Mesenchymal stem cell (in vitro differentiated cells and primary cell): Measurements from ENCODE around the gene BSND.
"Not testable (repeated sequence)": the region's sequence is repeated elsewhere in the genome, so short reads cannot be mapped to it uniquely, and the experiment has no call there.

ENCODE experiments used
- DNase-seq: peaks from one replicate; pipeline ENCODE4 v3.0.0-alpha.2; 2013
- H2AFZ ChIP-seq: one replicate; pipeline ENCODE4 v1.6.1; 2013; ENCODE audit warnings: low read depth, mild to moderate bottlenecking, control low read depth, inconsistent platforms, low read length, moderate library complexity
- H2AK5ac ChIP-seq: 2 replicates; pipeline ENCODE4 v1.6.1; 2013; ENCODE audit warnings: low read length, moderate library complexity, mild to moderate bottlenecking, inconsistent platforms; ENCODE audit not compliant: severe bottlenecking
- H2BK120ac ChIP-seq: one replicate; pipeline ENCODE4 v1.6.1; 2013; ENCODE audit warnings: low read depth, mild to moderate bottlenecking, inconsistent platforms, low read length, moderate library complexity
- H2BK12ac ChIP-seq, 2 experiments: one replicate each; pipeline ENCODE4 v1.6.1; 2013; ENCODE audit warnings: inconsistent platforms in 2 of 2, low read length in 2 of 2, mild to moderate bottlenecking in 2 of 2, moderate library complexity in 2 of 2, control low read depth in 1 of 2
- H2BK15ac ChIP-seq: one replicate; pipeline ENCODE4 v1.6.1; 2013; ENCODE audit warnings: mild to moderate bottlenecking, low read depth, inconsistent platforms; ENCODE audit not compliant: poor library complexity, severe bottlenecking
- H2BK5ac ChIP-seq: 2 replicates; pipeline ENCODE4 v1.6.1; 2013; ENCODE audit warnings: low read depth, mild to moderate bottlenecking, low read length, control low read depth, inconsistent platforms; ENCODE audit not compliant: poor library complexity, severe bottlenecking
- H3K14ac ChIP-seq, 2 experiments: one replicate each; pipeline ENCODE4 v1.6.1; 2013; ENCODE audit warnings: inconsistent platforms in 2 of 2, low read length in 2 of 2, control low read depth in 1 of 2, mild to moderate bottlenecking in 1 of 2, moderate library complexity in 1 of 2
- H3K18ac ChIP-seq, 2 experiments: one replicate each; pipeline ENCODE4 v1.6.1; 2013; ENCODE audit warnings: inconsistent platforms in 2 of 2, low read length in 2 of 2, control low read depth in 1 of 2, low read depth in 1 of 2, mild to moderate bottlenecking in 1 of 2
- H3K23ac ChIP-seq, 2 experiments: one replicate each; pipeline ENCODE4 v1.6.1; 2013; ENCODE audit warnings: inconsistent platforms in 2 of 2, low read length in 2 of 2, mild to moderate bottlenecking in 2 of 2, moderate library complexity in 2 of 2, control low read depth in 1 of 2
- H3K27ac ChIP-seq: 2 replicates; pipeline ENCODE4 v1.5.1; 2013; ENCODE audit warnings: mild to moderate bottlenecking, moderate library complexity, low read length, control low read depth, inconsistent platforms; ENCODE audit not compliant: poor library complexity, severe bottlenecking
- H3K27me3 ChIP-seq, 2 experiments: 2 replicates each; pipeline versions ENCODE4 v1.6.1 to v1.7.0; 2013; ENCODE audit warnings: low read length in 2 of 2, mild to moderate bottlenecking in 2 of 2, moderate library complexity in 2 of 2, control low read depth in 1 of 2, inconsistent platforms in 1 of 2; ENCODE audit not compliant: control insufficient read depth in 1 of 2, insufficient read depth in 1 of 2
- H3K36me3 ChIP-seq, 2 experiments: 2 replicates each; pipeline versions ENCODE4 v1.6.1 to v1.7.0; 2013; ENCODE audit warnings: low read length in 2 of 2, control low read depth in 1 of 2, inconsistent platforms in 1 of 2, low read depth in 1 of 2, mild to moderate bottlenecking in 1 of 2; ENCODE audit not compliant: insufficient read depth in 2 of 2, control insufficient read depth in 1 of 2
- H3K4ac ChIP-seq, 2 experiments: one replicate each; pipeline ENCODE4 v1.6.1; 2013; ENCODE audit warnings: inconsistent platforms in 2 of 2, low read length in 2 of 2, mild to moderate bottlenecking in 2 of 2, moderate library complexity in 2 of 2, control low read depth in 1 of 2, low read depth in 1 of 2
- H3K4me1 ChIP-seq: 2 replicates; pipeline ENCODE4 v1.6.1; 2013; ENCODE audit warnings: low read depth, low read length, control low read depth; ENCODE audit not compliant: control insufficient read depth, insufficient read depth
- H3K4me2 ChIP-seq: 2 replicates; pipeline ENCODE4 v1.6.1; 2013; ENCODE audit warnings: low read length, mild to moderate bottlenecking, inconsistent platforms; ENCODE audit not compliant: poor library complexity, severe bottlenecking
- H3K4me3 ChIP-seq, 2 experiments: 2 replicates each; pipeline versions ENCODE4 v1.5.1 to v1.7.0; 2013; ENCODE audit warnings: low read length in 2 of 2, mild to moderate bottlenecking in 2 of 2, control low read depth in 1 of 2, low read depth in 1 of 2; ENCODE audit not compliant: insufficient read depth in 1 of 2
- H3K79me1 ChIP-seq: replicated peaks from 2 replicates; pipeline ENCODE4 v1.6.1; 2013; ENCODE audit warnings: mild to moderate bottlenecking, control low read depth, low read length, inconsistent platforms; ENCODE audit not compliant: poor library complexity, severe bottlenecking
- H3K9ac ChIP-seq: 2 replicates; pipeline ENCODE4 v1.7.0; 2013; ENCODE audit warnings: mild to moderate bottlenecking, low read length, moderate library complexity
- H3K9me3 ChIP-seq: 2 replicates; pipeline ENCODE4 v1.7.0; 2013; ENCODE audit warnings: mild to moderate bottlenecking, low read length; ENCODE audit not compliant: control insufficient read depth
- H4K8ac ChIP-seq: one replicate; pipeline ENCODE4 v1.6.1; 2013; ENCODE audit warnings: inconsistent platforms, mild to moderate bottlenecking, low read length, moderate library complexity
- H4K91ac ChIP-seq: one replicate; pipeline ENCODE4 v1.6.1; 2013; ENCODE audit warnings: mild to moderate bottlenecking, low read length, inconsistent platforms
- WGBS: methylation state at CpG from one replicate; pipeline ENCODE4 v1.1.7; 2013; ENCODE audit warnings: mixed read lengths; 5-methylcytosine and 5-hydroxymethylcytosine counted together

BSND gene

GRCh38 chr1:54956726-54957125 lies 42.0 kb upstream of the BSND start:
- DNase-seq = no peak
- Histone ChIP-seq H3K9ac (no peak overlapping the region), H3K27me3 (no peaks in the 10 kb centered on the region), H4K8ac (no peak overlapping the region), H3K4me3 (no peak overlapping the region), H3K4ac (peak overlapping the region in 1 of 2 experiments; percentile 7), H2BK12ac (no peak overlapping the region), H3K27ac (peak overlapping the region; percentile 67), H3K23ac (no peak overlapping the region), H2BK120ac (no peak overlapping the region), H4K91ac (no peak overlapping the region), H2AK5ac (peak overlapping the region; percentile 27), H3K36me3 (no peaks in the 10 kb centered on the region), H3K9me3 (peaks cover 16% of the 10 kb centered on the region), H2BK15ac (no peak overlapping the region), H3K14ac (no peak overlapping the region), H3K4me1 (peaks cover 11% of the 10 kb centered on the region), H2BK5ac (no peak overlapping the region), H3K4me2 (no peak overlapping the region), H3K79me1 (no peaks in the 10 kb centered on the region), H3K18ac (no peak overlapping the region), H2AFZ (no peak overlapping the region)
- 97% methylated on average over 4 of the region's 4 CpGs for WGBS

- 92% methylated on average over 3 of the region's 3 CpGs for WGBS
- Histone ChIP-seq H3K27me3 (no peaks in the 10 kb centered on the region), H3K27ac (no peak overlapping the region), H3K4me1 (peaks cover 4% of the 10 kb centered on the region), H3K4ac (no peak overlapping the region), H4K8ac (no peak overlapping the region), H3K4me2 (no peak overlapping the region), H3K9me3 (peaks cover 16% of the 10 kb centered on the region), H2BK5ac (no peak overlapping the region), H2BK12ac (no peak overlapping the region), H3K23ac (no peak overlapping the region), H3K36me3 (no peaks in the 10 kb centered on the region), H4K91ac (no peak overlapping the region), H3K18ac (no peak overlapping the region), H3K79me1 (no peaks in the 10 kb centered on the region), H2BK15ac (no peak overlapping the region), H3K9ac (no peak overlapping the region), H3K14ac (no peak overlapping the region), H2AK5ac (no peak overlapping the region), H3K4me3 (no peak overlapping the region), H2BK120ac (no peak overlapping the region), H2AFZ (no peak overlapping the region)
- DNase-seq = no peak
Measured at GRCh38 chr1:54959241-54959640, 39.5 kb upstream of the BSND start.

- Histone ChIP-seq H2AK5ac (no peak overlapping the region), H3K4me2 (no peak overlapping the region), H4K8ac (no peak overlapping the region), H3K14ac (no peak overlapping the region), H4K91ac (no peak overlapping the region), H3K27me3 (no peaks in the 10 kb centered on the region), H3K4me1 (no peaks in the 10 kb centered on the region), H3K4ac (no peak overlapping the region), H2BK12ac (no peak overlapping the region), H3K36me3 (no peaks in the 10 kb centered on the region), H3K9ac (no peak overlapping the region), H3K23ac (no peak overlapping the region), H3K18ac (no peak overlapping the region), H2AFZ (no peak overlapping the region), H2BK120ac (no peak overlapping the region), H3K27ac (no peak overlapping the region), H3K9me3 (peaks cover 11% of the 10 kb centered on the region), H2BK5ac (no peak overlapping the region), H3K79me1 (no peaks in the 10 kb centered on the region), H2BK15ac (no peak overlapping the region), H3K4me3 (no peak overlapping the region)
- WGBS = 76% methylated on average over 4 of the region's 4 CpGs
- no peak for DNase-seq
Measured at GRCh38 chr1:54962612-54963395, 35.9 kb upstream of the BSND start.

GRCh38 chr1:54963829-54964228 lies 34.9 kb upstream of the BSND start:
- WGBS = 94% methylated on average over 5 of the region's 5 CpGs

More at GRCh38 chr1:54963829-54964228, 34.9 kb upstream of the BSND start:
- DNase-seq, H4K91ac ChIP-seq, H3K36me3 ChIP-seq, H3K23ac ChIP-seq, H3K4me3 ChIP-seq, H2BK15ac ChIP-seq, H2AFZ ChIP-seq, H3K18ac ChIP-seq, H2AK5ac ChIP-seq, H3K4me2 ChIP-seq, H3K79me1 ChIP-seq, H4K8ac ChIP-seq, H3K9ac ChIP-seq, H3K27me3 ChIP-seq, H3K4ac ChIP-seq, H3K4me1 ChIP-seq, H2BK120ac ChIP-seq, H3K14ac ChIP-seq, H2BK5ac ChIP-seq, H2BK12ac ChIP-seq, H3K27ac ChIP-seq, H3K9me3 ChIP-seq: not testable (repeated sequence)
